ENCODE data around the gene DCAF5. TPM values are rescaled to one million over a fixed set of nuclear protein-coding genes. Genes with fewer than 3 reads are reported as not detected.

Gene DCAF5
- total RNA-seq, 4 donors from 2014 or later: 38.7 to 57.8 (median 48.9) TPM

DNA sequence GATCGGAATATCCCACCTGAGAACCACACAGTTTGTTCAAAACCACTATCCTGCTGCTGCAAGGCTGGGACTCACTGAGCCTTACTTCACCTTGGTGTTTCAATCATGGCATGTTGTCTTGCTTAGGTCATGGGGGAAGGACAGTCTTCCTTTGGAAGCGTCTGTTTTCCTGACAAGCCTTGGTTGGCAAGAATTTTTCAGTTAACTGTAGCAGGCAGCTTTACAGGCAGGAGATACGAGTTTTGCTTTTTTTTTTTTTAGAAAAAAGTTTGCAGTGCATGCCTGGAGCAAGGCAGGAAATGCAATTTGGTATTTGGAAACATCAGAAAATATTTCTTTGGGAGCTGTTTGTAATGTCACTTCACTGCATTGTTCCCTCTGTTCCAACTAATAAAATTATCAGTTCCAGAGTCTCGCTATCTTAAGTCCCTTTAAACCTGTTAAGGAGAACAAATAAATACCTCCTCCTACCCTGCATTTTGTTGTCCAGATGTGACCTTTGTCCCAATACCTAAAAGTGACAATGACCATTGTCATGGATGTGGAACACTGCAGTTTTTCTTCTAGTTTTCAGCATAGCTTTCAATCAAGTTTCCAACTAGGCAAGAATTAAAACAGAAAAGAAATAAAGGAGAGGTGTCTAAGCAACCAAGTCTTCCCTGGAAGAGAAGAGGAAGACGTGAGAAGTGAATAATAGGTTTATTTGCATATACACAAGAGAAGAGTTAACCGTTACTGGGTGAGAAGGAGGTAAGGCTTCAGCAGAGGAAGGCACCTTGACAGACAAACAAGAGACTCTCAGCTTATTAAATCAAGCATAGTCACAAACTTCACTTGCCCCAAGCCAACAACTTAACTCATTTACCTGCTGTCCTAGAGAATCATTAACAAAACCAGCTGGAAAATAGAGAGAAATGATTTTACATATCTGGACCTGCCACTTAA, 102.4 kb downstream of the DCAF5 start:
- H3K36me3 ChIP-seq: peaks cover 0 to 28% (median 0%) of the 10 kb centered on the region in 3 donors
- H3K27ac ChIP-seq: peak overlapping the region in 2 of 4 donors; percentile 51 to 69
- DNase-seq: no peak
- TF ChIP-seq CTCF (IDR thresholded peaks at IDR 0.05) (no peak), POLR2A (IDR thresholded peaks at IDR 0.05) (no peak)
- peaks cover 0 to 19% (median 2%) of the 10 kb centered on the region in 4 donors for H3K4me1 ChIP-seq
- H3K4me3 ChIP-seq: no peak overlapping the region
- H3K27me3 ChIP-seq: no peaks in the 10 kb centered on the region
- no peaks in the 10 kb centered on the region for H3K9me3 ChIP-seq

GRCh38 chr14:69049675-69050074, 103.2 kb downstream of the DCAF5 start:
- Histone ChIP-seq H3K4me3 (no peak overlapping the region), H3K27me3 (no peaks in the 10 kb centered on the region), H3K4me1 (peaks cover 0 to 28% (median 2%) of the 10 kb centered on the region in 4 donors), H3K27ac (peak overlapping the region in 3 of 4 donors; percentile 26 to 69 (median 51)), H3K9me3 (no peaks in the 10 kb centered on the region), H3K36me3 (peaks cover 0 to 19% (median 0%) of the 10 kb centered on the region in 3 donors)
- no peak for DNase-seq
- TF ChIP-seq CTCF (IDR thresholded peaks at IDR 0.05) (no peak), POLR2A (IDR thresholded peaks at IDR 0.05) (no peak)

DNA sequence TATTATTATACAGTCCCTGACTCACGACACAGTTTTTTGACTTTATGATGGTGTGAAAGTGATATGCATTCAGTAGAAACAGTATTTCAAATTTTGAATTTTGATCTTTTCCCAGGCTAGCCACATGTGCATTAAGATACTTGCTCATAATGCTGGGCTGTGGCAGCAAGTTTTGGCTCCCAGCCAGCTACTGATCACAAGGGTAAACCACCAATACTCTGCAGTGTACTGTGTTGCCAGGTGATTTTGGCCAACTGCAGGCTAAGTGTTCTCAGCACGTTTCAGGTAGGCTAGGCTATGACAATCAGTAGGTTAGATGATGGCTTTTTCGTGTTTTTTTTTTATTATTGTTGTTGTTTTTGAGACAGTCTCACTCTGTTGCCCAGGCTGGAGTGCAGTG, 104.5 kb downstream of the DCAF5 start:
- H3K27ac ChIP-seq: no peak overlapping the region
- H3K9me3 ChIP-seq: no peaks in the 10 kb centered on the region
- TF ChIP-seq CTCF (IDR thresholded peaks at IDR 0.05) (no peak), POLR2A (IDR thresholded peaks at IDR 0.05) (no peak)
- H3K4me3 ChIP-seq: no peak overlapping the region
- peaks cover 0 to 40% (median 6%) of the 10 kb centered on the region in 4 donors for H3K4me1 ChIP-seq
- no peaks in the 10 kb centered on the region for H3K27me3 ChIP-seq
- H3K36me3 ChIP-seq: peaks cover 0 to 7% (median 0%) of the 10 kb centered on the region in 3 donors
- DNase-seq: peak in 1 of 3 donors; percentile 65

DNA sequence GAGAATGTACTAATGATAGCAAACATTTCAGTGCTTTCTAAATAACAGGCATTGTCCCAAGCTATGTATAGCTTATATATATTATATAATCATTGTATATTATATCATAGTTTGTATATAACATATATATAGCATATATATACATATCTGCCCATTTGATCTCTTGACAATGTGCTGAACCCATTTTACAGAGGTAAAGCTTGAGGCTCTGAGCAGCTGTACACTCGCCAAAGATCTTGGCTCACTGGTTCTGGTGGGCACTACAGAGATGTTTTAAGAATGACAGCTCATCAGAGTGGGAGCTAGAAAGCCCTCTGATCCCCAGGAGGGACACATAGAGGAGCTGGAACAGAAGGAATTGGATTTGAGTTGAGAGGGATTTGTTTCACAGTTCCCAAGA, 105.7 kb downstream of the DCAF5 start:
- TF ChIP-seq POLR2A (IDR thresholded peaks at IDR 0.05): no peak
- TF ChIP-seq CTCF (IDR thresholded peaks at IDR 0.05): no peak
- Histone ChIP-seq H3K27me3 (no peaks in the 10 kb centered on the region), H3K36me3 (no peaks in the 10 kb centered on the region), H3K4me1 (peaks cover 0 to 50% (median 10%) of the 10 kb centered on the region in 4 donors), H3K9me3 (no peaks in the 10 kb centered on the region), H3K4me3 (no peak overlapping the region), H3K27ac (no peak overlapping the region)
- no peak for DNase-seq

DNA sequence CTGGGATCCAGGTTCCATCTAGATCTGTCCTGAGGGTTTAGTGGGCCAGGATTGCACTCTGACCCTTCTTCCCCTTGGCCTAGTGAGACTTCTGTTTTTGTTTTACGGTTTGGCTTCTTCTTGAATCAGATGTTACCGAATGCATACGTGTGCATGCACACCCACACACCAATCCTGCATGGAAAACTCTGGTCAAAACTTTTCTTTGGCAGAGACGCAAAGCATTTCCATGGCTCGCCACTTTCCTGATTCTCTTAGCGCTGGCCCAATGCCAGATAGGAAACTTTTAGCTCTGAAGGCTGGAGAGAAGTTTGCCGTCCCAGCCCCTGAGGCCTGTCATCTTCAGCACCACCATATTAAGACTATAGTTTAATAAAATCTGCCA, 106.5 kb downstream of the DCAF5 start:
- Histone ChIP-seq H3K27me3 (no peaks in the 10 kb centered on the region), H3K4me3 (no peak overlapping the region), H3K36me3 (no peaks in the 10 kb centered on the region), H3K27ac (peak overlapping the region; percentile 13 to 69 (median 44)), H3K9me3 (no peaks in the 10 kb centered on the region), H3K4me1 (peaks cover 0 to 56% (median 10%) of the 10 kb centered on the region in 4 donors)
- TF ChIP-seq POLR2A (IDR thresholded peaks at IDR 0.05) (no peak), CTCF (IDR thresholded peaks at IDR 0.05) (no peak)
- DNase-seq: no peak
